HPDE6-E6E7 (cell line): ENCODE measurements around the gene SRPK1.

Experiments used
- DNase-seq: peaks from one replicate; pipeline ENCODE4 v3.0.0; 2011; ENCODE audit warnings: missing footprints; ENCODE audit errors: extremely low spot score

SRPK1 gene

DNA sequence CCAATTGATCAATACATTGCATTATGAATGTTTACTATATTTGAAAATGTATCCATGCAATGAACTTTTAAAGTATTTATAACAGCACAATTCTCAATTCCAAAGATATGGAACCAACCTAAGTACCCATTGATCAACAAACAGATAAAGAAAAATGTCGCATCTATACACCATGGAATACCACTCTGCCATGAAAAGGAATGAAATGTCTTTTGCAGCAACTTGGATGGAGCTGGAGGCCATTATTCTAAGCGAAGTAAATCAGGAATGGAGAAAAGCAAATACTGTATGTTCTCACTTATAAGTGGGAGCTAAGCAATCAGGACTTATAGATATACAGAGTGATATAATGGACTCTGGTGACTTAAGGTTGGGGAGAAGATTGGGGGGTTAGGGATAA lies 22.9 kb downstream of the SRPK1 start:
- DNase-seq = no peak

- DNase-seq = no peak
These were observed 23.4 kb downstream of the SRPK1 start for GRCh38 chr6:35897486-35897885.

GRCh38 chr6:35897036-35897435 lies 23.9 kb downstream of the SRPK1 start:
- no peak for DNase-seq

DNA sequence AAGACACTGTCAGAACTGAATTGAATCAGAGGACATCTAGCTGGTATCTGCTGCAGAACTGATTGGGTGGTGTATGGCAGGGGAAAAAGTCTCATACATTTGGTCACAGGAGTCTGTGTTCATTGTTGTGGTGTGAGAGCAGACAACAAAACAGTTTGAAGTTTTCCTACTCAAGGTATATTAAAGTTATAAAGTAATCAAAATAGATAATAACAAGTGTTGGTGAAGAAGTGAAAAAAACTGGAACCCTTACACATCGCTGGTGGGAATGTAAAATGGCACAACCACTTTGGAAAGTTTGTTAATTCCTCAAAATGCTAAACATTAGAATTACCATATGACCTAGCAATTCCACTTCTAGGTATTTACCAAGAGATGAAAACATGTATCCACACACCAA lies 24.7 kb downstream of the SRPK1 start:
- no peak for DNase-seq

DNA sequence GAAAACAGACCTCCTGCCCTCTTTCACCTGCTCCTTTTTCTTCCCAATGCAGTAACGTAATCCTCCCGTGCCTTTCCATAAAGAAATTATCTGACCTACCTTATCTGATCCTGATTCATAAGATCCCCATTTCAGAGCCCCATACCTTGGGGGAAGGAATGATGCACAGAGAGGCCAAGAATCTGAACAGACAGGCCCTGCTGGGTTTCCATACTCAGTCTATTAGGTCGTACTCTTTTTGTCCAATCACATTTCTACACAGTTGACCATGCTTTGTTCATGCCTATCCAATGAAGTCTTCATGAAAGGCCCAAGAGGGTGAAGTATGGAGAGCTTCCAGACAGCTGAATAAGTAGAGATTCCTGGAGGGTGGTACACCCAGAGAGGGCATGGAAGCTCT lies 25.3 kb downstream of the SRPK1 start:
- no peak for DNase-seq

DNA sequence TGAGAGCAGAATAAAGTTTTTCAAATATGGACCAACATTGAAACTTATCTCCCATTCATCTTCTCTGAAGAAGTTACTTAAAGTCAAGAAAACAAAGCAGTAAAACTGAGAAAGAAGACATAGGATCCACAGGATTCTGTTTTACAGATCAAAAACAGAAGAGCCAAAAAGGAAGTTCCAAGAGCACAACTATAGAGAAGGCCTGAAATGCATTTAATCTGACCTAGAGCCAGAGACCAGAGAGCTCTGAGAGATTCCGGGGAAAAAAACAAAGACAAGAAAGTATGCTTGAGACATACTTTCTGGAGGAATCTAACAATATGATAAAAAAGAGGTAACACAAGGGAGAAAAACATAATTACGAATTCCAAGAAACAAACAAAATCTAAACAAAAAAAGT lies 26.1 kb downstream of the SRPK1 start:
- DNase-seq = no peak

DNA sequence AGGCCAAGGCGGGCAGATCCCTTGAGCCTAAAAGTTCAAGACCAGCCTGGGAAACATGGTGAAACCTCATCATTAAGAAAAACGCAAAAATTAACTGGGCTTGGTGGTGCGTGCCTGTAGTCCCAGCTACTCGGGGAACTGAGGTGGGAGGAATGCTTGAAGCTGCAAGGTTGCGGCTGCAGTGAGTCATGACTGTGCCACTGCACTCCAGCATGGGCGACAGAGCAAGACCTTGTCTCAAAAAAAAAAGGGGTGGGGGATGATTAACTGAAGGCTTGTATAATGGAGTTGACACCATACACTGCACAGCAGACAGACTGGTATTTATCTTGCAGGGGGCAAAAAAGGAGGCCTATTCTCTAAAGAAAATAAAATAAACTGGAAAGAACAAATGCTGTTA lies 27.7 kb downstream of the SRPK1 start:
- no peak for DNase-seq

DNA sequence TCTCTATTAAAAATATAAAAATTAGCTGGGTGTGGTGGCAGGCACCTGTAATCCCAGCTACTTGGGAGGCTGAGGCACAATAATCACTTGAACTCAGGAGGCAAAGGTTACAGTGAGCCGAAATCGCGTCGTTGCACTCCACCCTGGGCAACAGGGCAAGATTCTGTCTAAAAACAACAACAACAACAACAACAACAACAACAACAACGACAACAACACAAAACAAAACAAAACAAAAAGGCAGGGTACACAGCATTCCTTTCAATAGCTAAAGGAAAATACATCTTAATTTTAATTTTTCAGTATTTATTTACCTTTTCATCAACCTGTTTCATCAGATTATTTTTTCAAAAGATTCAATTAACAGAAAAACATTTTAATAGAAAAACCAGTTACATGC lies 28.4 kb downstream of the SRPK1 start:
- DNase-seq = no peak

DNA sequence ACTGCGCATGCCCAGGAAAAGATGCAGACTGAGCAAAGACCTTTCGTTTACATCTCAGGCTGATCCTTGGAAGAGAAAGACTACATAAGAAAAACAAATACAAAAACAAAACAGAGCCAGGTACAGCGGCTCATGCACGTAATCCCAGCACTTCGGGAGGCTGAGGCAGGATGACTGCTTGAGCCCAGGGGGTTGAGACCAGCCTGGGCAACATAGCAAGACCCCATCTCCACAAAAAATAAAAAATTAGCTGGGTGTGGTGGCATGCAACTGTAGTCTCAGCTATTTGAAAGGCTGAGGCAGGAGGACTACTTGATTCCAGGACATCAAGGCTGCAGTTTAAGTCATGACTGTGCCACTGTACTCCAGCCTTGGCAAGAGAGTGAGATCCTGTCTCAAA lies 41.7 kb downstream of the SRPK1 start:
- DNase-seq = no peak

- DNase-seq = no peak
These were observed 44.0 kb downstream of the SRPK1 start for GRCh38 chr6:35876902-35877301.

DNA sequence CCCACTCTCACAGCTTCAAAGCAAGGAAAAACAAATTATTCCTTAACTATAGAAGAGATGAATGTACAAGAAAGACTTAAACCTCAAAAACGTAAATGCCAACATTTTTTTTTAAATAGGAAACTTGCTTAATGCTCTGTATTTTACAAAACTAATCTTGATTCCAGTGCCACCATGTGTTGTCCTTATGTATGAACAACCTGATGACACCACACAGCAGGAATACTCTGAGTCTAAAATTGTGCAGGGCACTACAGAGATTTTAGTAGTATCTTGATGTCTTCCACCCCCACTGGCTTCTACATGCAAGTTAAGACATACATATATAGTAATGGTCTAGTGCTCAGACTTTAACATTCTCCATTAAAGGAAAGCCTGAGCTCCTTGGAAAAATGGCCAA lies 46.2 kb downstream of the SRPK1 start:
- DNase-seq = no peak

DNA sequence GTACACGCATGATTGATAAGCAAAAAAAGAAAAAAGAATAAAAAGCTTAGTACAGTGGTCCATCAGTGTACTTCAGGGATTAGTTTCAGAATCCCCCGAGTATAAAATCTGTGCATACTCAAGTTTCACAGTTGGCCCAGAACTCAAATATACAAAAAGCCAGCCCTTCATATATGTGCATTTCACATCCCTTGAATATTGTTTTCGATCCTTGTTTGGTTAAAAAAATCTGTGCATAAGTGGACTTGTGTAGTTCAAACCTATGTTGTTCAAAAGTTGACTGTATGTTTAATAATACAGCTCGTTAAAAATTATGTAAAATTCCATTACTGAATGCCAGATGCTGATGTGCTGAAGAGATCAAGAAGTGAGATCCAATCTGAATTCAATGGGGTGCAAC lies 61.5 kb downstream of the SRPK1 start:
- DNase-seq = no peak

- no peak for DNase-seq
These were observed 63.0 kb downstream of the SRPK1 start for GRCh38 chr6:35857853-35858252.

- DNase-seq = no peak
These were observed 64.6 kb downstream of the SRPK1 start for GRCh38 chr6:35856250-35856649.

- no peak for DNase-seq
These were observed 67.9 kb downstream of the SRPK1 start for GRCh38 chr6:35852994-35853393.

- DNase-seq = no peak
These were observed 70.7 kb downstream of the SRPK1 start for GRCh38 chr6:35850208-35850607.

DNA sequence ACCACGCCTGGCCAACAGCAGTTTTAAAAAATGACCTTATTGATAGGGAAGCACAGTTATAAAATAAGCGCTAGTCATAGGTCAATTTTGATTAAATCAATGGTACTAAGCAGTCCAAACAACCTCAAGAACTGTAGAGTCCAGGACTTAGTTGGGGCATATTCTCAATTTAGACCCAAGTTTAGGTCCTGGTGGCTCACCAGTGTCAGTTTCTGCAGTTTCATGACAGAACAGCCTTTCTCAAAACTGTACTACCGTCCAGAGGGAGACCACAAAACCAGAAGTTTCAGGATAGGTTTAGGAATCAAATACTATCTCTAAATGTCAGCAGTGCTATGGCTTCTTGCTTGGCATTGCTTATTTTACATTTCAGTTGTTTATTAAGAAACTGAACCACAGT lies 76.6 kb downstream of the SRPK1 start:
- DNase-seq = no peak

DNA sequence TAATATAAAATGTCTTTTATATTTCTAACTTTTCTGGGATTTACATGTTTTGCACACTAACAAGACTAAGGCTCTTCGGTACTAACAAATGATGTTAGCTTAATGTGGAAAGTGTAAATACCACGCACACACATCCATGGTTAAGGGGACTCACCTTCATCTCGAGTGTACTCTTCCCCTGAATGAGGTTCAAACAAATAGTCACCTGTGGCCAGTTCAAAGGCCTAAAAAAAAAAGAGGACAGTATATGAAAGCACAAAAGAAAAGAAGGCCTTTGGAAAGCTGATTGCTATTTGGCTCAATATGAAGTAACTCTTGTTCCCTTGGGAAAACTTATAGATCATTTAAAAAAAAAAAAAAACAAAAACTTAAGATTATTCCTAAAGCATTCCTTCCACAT lies 78.5 kb downstream of the SRPK1 start:
- no peak for DNase-seq

GRCh38 chr6:35839019-35839418 lies 81.9 kb downstream of the SRPK1 start:
- DNase-seq = no peak

DNA sequence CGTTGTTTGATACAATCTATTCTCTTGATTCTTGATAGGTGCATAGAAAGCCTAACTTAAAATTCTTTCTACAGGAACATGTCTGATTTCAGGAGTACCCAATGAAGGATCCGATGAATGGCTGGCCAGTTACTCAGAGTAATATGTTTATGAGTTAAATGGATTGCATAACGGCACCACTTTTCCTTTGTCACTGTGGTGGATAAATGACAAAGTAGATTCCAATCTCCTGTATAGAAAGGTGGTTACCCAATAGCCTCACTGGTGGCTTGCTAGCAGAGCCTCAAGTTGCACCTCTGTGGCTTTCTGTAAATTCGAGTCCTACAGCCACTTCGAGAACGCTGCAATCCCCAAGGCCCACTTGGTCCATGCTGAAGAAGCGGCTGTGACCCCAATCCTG lies 87.4 kb downstream of the SRPK1 start:
- DNase-seq = no peak

DNA sequence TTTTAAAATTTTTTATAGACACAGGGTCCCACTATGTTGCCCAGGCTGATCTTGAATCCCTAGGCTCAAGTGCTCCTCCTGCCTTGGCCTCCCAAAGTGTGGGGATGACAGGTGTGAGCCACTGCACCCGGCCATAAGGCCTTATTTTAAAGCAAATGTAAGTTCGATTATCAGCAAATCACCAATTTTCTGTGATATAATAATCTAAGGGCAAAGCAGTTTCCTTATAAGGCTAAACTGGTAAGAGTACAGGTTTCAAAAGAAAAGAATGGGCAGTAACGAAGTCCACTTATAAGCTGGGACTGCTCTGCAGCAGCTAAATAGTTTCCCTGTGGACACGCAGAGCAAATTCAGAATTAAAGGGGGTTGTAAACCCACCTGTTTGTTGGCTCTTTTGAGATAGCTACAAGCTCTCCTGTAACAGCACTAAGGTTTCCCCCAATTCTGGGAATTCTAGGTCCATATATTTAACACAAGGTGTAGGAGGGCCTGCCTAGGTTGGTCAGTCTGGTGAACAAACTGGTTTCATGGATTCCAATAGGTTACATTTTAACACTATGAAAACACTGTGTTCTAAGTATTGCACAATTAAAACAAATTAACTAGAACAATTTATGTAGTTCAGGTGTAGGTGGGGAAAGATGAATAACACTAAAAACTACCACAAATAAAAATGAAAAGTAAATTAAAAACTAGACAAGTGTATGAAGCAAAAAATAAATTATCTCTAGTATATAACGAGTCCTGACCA lies 89.5 kb downstream of the SRPK1 start:
- no peak for DNase-seq

DNA sequence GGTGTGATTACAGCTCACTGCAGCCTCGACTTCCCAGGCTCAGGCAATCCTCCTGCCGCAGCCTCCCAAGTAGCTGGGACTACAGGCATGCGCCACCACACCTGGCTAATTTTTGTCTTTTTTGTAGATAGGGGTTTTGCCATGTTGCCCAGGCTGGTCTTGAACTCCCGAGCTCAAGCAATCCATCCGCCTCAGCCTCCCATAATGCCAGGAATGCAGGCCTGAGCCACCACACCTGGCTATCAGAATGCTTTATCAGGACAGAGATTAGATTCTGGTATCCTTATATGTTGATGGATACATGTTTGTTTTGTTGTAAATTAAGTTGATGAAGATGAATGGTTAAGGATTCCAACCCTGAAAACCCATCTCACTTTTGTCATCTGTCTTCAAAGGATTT lies 91.6 kb downstream of the SRPK1 start:
- DNase-seq = no peak

DNA sequence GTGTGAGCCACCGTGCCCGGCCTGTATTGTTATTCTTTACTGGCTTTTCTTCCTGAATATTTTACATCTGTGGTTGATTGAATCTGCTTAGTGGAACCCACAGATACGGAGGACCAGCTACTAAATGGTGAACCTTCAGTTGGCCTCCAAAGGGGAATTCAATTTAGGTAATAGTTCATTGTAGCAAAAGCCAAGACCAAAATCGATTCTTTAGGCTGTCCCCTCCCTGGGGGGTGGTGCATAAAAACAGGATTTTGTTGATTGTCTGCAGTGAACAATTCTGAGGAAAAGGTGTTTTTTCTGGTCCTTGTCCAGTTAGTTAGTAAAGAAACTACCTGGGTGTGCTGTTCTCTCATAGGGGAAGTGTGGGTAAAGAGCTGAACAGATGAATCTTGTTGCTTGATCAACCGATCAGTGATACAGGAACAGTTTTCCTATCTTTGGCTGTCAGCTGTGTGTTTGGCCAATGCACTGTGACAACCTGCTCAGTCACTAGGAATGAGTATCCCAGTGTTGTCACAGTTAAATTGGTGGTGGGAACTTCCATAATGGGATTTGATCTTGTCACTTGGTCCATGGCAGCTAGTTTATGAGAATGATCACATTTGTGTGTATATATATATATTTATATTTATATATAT lies 96.2 kb downstream of the SRPK1 start:
- DNase-seq = no peak

- no peak for DNase-seq
These were observed 97.3 kb downstream of the SRPK1 start for GRCh38 chr6:35823601-35824000.
